HG03039 (cell line): Measurements from ENCODE around the gene GIPC3.

Experiments used
- ATAC-seq: cut with Tn5 transposase; IDR thresholded peaks from one replicate; pipeline ENCODE4 v1.9.1; 2021; ENCODE audit warnings: mild to moderate bottlenecking, moderate library complexity; ENCODE audit not compliant: unreplicated experiment

The GIPC3 gene

GRCh38 chr19:3604227-3604986 is 19.1 kb downstream of the GIPC3 start:
- no peak for ATAC-seq

- no peak for ATAC-seq
Observed at GRCh38 chr19:3604987-3605343, 19.7 kb downstream of the GIPC3 start.

DNA sequence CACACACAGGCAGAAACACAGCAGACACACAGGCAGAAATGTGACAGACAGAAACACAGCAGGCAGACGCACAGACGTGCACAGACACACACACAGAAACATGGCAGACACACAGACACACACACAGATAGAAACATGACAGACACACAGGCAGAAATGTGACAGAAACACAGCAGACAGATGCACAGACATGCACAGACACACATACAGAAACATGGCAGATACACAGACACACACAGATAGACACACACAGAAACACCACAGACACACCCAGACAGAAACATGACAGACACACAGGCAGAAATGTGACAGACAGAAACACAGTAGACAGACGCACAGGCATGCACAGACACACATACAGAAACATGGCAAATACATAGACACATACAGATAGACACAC is 20.1 kb downstream of the GIPC3 start:
- ATAC-seq = no peak

DNA sequence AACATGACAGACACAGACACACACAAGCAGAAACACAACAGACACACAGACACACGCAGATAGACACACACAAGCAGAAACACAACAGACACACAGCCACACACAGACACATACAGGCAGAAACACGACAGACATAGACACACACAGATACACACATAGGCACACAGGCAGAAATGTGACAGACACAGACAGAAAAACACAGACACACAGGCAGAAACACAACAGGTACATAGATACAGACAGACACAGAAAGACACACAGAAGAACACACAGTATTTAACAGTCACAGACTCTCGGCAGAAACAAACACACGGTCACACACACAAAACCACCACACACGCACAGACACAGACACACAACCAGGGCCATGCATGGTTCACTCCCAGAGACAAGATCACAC is 20.5 kb downstream of the GIPC3 start:
- ATAC-seq = no peak

GRCh38 chr19:3606174-3606689 is 21.0 kb downstream of the GIPC3 start:
- no peak for ATAC-seq

- no peak for ATAC-seq
Observed at GRCh38 chr19:3606690-3607289, 21.5 kb downstream of the GIPC3 start, which contains the start of gene TBXA2R. TBXA2R (minus strand) TSS chr19:3606875; CDS start chr19:3600634, 6,241 bp downstream.

GRCh38 chr19:3607303-3608078 is 22.2 kb downstream of the GIPC3 start:
- no peak for ATAC-seq

- ATAC-seq = no peak
Observed at GRCh38 chr19:3608079-3608641, 22.9 kb downstream of the GIPC3 start.

GRCh38 chr19:3608750-3609322 is 23.6 kb downstream of the GIPC3 start:
- ATAC-seq = no peak

- ATAC-seq = no peak
Observed at GRCh38 chr19:3609779-3610719, 24.8 kb downstream of the GIPC3 start.

DNA sequence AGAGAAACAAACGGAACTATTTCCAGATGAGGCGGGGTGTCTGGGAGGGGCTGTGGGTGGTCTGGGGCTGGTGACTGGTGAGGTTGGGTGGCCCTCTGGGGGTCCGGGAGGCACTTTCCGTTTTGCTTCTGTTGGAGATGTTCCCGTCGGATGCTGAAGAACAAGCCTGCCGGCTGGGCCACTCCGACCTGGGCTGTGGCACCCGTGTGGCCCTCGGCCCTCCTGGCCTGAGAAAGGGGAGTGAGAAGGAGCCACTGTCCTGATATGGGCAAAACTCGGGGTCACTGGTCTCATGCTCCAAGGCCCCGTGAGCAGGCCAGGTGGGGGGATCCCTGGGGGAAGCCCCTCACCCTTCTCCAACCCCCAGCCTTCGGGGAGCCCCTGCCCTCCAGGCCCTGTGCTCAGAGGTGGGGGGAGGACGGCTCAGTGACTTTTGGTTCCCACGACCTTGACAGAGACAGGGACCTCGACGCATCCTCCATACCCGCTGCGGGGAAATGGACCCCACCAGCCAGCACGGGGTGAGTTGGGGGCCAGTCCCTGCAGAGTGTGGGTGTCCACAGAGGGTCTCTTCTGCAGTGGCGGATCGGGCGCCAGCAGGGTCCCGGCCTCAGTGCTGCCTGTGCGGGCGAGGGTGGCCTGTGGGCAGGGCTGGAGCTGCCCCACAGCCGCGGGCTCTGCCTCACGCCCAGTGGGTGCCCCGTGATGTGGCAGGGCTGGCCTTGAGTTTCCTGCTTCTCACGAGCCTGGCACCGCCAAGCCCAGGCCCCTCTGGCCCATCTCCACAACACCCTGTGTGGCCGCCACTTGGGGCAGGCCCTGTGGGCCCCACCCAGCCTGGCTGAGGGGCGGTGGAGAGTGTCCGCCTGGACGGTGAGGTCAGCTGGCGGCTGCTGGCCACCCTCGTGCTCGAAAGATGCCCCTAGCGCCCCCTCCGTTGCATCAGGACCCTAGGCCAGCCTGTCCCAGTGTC is 25.8 kb downstream of the GIPC3 start:
- ATAC-seq = no peak

- no peak for ATAC-seq
Observed at GRCh38 chr19:3611841-3612240, 26.6 kb downstream of the GIPC3 start.

DNA sequence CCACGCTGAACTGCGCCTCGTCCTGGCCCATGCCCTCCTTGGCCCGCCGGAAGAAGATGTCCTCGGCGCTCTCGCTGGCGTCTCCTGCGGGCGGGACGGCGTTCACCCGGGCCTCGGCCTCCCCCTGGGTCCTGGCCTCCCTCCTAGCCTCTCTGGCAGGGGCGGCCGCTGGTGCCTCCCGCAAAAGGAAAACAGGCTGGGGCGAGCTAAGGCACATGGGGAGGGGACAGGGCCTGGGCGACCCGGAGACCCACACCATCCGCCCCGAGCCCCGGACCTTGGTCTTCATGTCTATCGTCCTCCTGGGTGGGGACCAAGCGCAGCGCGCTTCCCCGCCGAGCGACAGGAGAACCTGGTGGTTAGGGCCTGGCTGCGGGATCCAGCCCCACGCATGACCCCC is 27.1 kb downstream of the GIPC3 start:
- ATAC-seq = no peak

DNA sequence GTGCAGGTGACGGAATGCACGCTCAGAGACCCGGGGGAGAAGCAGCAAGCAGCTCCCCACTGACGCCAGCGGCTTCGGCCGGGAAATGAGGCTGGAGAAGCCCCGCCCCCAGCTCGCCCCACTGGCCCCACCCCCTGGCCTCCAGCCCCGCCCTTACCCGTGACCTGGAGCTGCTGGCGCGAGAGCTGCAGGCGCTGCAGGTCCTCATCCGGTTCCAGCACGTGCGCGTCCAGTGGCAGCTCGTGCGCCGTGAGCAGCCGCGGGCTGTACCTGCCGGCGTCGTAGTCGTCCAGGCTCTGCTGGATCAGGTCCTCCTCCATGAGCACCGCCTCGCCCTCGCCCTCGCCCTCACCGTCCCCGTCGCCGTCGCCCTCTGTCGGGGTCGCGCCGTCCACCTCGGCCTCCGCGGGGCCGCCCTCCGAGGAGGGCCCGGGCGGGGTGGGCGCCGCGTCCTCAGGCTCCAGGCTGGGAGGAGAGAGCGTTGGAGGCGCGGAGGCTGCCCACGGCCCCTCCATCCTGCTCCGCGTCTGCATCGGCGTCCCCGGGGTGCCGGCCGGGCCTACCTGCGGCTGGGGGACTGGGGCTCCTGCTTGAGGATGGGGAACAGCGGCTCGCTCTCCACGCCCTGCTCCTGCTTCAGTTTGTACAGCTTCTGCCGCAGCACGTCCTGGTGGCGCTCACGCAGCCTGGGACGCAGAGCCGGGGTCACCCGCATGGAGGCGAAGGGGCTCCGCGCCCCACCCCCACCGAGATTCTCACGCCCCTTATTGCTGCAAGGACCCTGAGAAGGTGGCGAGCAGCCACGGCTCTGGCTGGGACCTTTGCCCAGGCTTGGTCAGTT is 27.8 kb downstream of the GIPC3 start:
- no peak for ATAC-seq

GRCh38 chr19:3613818-3614661 is 28.8 kb downstream of the GIPC3 start:
- ATAC-seq = no peak

GRCh38 chr19:3614858-3615505 is 29.7 kb downstream of the GIPC3 start:
- no peak for ATAC-seq
